HepG2 (cell line): ENCODE results near the gene CCDC14. TPM values are rescaled to one million over a fixed set of nuclear protein-coding genes. Genes with fewer than 3 reads are reported as not detected.

Experiments used
- ATF1 ChIP-seq: IDR thresholded peaks from 2 replicates; pipeline ENCODE4 v1.6.1; 2016; ENCODE audit warnings: mild to moderate bottlenecking, control low read depth
- CAMTA2 ChIP-seq: sonication (generic); formaldehyde crosslinking; IDR thresholded peaks from 2 replicates; pipeline ENCODE4 v1.4.0; 2020; ENCODE audit warnings: mild to moderate bottlenecking, missing genetic modification reagents, borderline replicate concordance
- DNMT3B ChIP-seq: conservative IDR thresholded peaks from 2 replicates; pipeline ENCODE4 v1.6.1; 2016; ENCODE audit warnings: missing biosample characterization, control low read depth
- FIP1L1 ChIP-seq: fragments of 200-400 bp; formaldehyde crosslinking; IDR thresholded peaks from 2 replicates; pipeline ENCODE4 v1.6.1; 2018; ENCODE audit warnings: low read depth, mild to moderate bottlenecking, low read length, moderate library complexity, borderline replicate concordance; ENCODE audit not compliant: insufficient read depth
- KLF16 ChIP-seq, 2 experiments: sonication (generic) in 1 of 2; formaldehyde crosslinking in 1 of 2; IDR thresholded peaks; 2 replicates each; pipeline versions ENCODE4 v1.6.1 to v1.8.0; 2016 to 2023; ENCODE audit warnings: missing genetic modification reagents in 2 of 2, missing compliant biosample characterization in 1 of 2
- PRPF4 ChIP-seq: fragments of 200-400 bp; formaldehyde crosslinking; IDR thresholded peaks from 2 replicates; pipeline ENCODE4 v1.6.1; 2016; ENCODE audit warnings: low read length, low read depth; ENCODE audit not compliant: poor library complexity, severe bottlenecking
- RFX3 ChIP-seq: IDR thresholded peaks from 2 replicates; pipeline ENCODE4 v1.6.1; 2016; ENCODE audit warnings: missing biosample characterization, missing genetic modification reagents
- SETDB1 ChIP-seq: sonication (generic); formaldehyde crosslinking; IDR thresholded peaks from 2 replicates; pipeline ENCODE4 v1.5.1; 2020; ENCODE audit warnings: missing genetic modification reagents, mild to moderate bottlenecking, borderline replicate concordance
- ZBTB21 ChIP-seq: sonication (generic); formaldehyde crosslinking; IDR thresholded peaks from 2 replicates; pipeline ENCODE4 v1.4.0; 2020; ENCODE audit warnings: missing genetic modification reagents
- ZKSCAN1 ChIP-seq: fragments of 150-350 bp; IDR thresholded peaks from 2 replicates; pipeline ENCODE4 v1.6.1; 2014; ENCODE audit warnings: low read length
- ZKSCAN5 ChIP-seq: sonication (generic); formaldehyde crosslinking; IDR thresholded peaks from 2 replicates; pipeline ENCODE4 v1.5.1; 2020; ENCODE audit warnings: mild to moderate bottlenecking, missing genetic modification reagents
- ZNF547 ChIP-seq: sonication (generic); formaldehyde crosslinking; IDR thresholded peaks from 2 replicates; pipeline ENCODE4 v1.5.1; 2020; ENCODE audit warnings: mild to moderate bottlenecking, missing genetic modification reagents
- ZNF572 ChIP-seq: sonication (generic); formaldehyde crosslinking; IDR thresholded peaks from 2 replicates; pipeline ENCODE4 v1.5.1; 2020; ENCODE audit warnings: mild to moderate bottlenecking, missing genetic modification reagents
- ZNF577 ChIP-seq: sonication (generic); formaldehyde crosslinking; IDR thresholded peaks from 2 replicates; pipeline ENCODE4 v1.4.0; 2020; ENCODE audit warnings: mild to moderate bottlenecking, low read depth, missing genetic modification reagents, borderline replicate concordance
- ZNF614 ChIP-seq: IDR thresholded peaks from 2 replicates; pipeline ENCODE4 v1.6.1; 2018; ENCODE audit warnings: missing biosample characterization, missing genetic modification reagents, inconsistent platforms, borderline replicate concordance
- ZNF775 ChIP-seq: sonication (generic); formaldehyde crosslinking; IDR thresholded peaks from 2 replicates; pipeline ENCODE4 v1.4.0; 2020; ENCODE audit warnings: missing genetic modification reagents, mild to moderate bottlenecking, moderate library complexity, borderline replicate concordance
- polyA plus RNA-seq, 8 experiments: library from polyadenylated mRNA; depleted of rRNA in 3 of 8; stranded (reverse) in 7 of 8; unstranded in 1 of 8; fragments of >200 nt; fragmentation: Illumina TruSeq in 4 of 8; extraction: Trizol in 4 of 8; gene quantifications; 2 replicates each; pipeline versions ENCODE4 v1.2.1 to v1.2.3, GENCODE V29; 2011 to 2016; ENCODE audit warnings: low read depth in 4 of 8, missing spikeins in 1 of 8, mixed read lengths in 1 of 8; ENCODE audit not compliant: insufficient read depth in 1 of 8
- total RNA-seq, 5 experiments: library from RNA; depleted of rRNA; stranded (reverse); fragments of >200 nt; fragmentation: Illumina TruSeq; extraction: Trizol; gene quantifications; 2 replicates each; pipeline ENCODE4 v1.2.3, GENCODE V29; 2016; ENCODE audit warnings: low read depth in 1 of 5
- TF ChIP-seq, protein P1 (sequence below): sonication (generic); formaldehyde crosslinking; IDR thresholded peaks from 2 replicates; pipeline ENCODE4 v1.4.0; 2020; ENCODE audit warnings: missing genetic modification reagents, borderline replicate concordance
- TF ChIP-seq, protein P2 (sequence below): sonication (generic); formaldehyde crosslinking; IDR thresholded peaks from 2 replicates; pipeline ENCODE4 v1.8.0; 2022; ENCODE audit warnings: mild to moderate bottlenecking, missing genetic modification reagents; ENCODE audit not compliant: insufficient replicate concordance
- TF ChIP-seq, protein P3 (sequence below): sonication (generic); formaldehyde crosslinking; IDR thresholded peaks from 2 replicates; pipeline ENCODE4 v1.4.0; 2020; ENCODE audit warnings: mild to moderate bottlenecking, missing genetic modification reagents
- TF ChIP-seq, protein P4 (sequence below): sonication (generic); formaldehyde crosslinking; IDR thresholded peaks from 2 replicates; pipeline ENCODE4 v1.5.0; 2020; ENCODE audit warnings: mild to moderate bottlenecking, missing genetic modification reagents, borderline replicate concordance
- TF ChIP-seq, protein P5 (sequence below): sonication (generic); formaldehyde crosslinking; IDR thresholded peaks from 2 replicates; pipeline ENCODE4 v1.5.1; 2020; ENCODE audit warnings: missing genetic modification reagents, mild to moderate bottlenecking, borderline replicate concordance

CCDC14 gene
- total and polyA plus RNA-seq, 2 of the 13 experiments (the other 11 are each of a cell fraction or from before 2014, with no cell fraction given) = 48.7 to 49.0 TPM

DNA sequence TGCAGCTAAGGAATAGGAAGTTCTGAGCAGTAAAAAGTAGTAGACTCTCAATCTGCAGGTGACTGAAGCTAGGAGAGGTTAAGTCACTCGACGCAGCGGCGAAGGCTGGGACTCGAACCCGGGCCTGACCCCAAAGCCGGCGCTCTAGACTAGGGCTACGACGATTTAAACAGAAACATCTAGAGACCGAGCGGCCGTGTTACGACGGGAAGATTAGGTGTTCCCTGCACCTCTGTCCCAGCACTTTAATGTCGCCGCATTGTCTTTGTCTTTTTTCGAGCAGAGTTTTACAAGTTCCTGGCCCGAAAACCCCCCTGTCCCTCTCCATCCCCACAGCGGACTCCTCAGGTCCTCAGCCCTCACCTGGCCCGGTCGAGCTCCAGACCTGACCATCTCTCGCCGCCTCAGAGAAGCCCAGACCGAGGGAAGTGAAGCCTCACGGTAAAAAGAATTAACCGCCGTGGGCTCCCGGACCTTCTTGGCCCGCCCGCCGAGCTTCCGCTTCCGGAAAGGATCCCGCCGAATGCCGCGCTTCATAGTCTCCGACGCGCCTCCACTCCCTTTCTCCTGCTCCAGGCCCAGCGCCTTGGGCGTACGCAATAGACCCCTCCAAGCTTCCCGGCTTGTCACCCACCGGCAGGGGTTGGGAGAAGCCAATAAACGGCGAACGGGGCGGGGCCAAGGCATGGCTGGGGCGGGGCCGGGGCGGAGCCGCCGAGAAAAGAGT, at the start of gene CCDC14 (continued):
- peak; percentile 50; the same call in 1 of the 2 replicates for TF ChIP-seq ZNF547 (CRISPR knock-in tag)
- TF ChIP-seq ZBTB21 = no peak
- no peak for TF ChIP-seq FIP1L1
- TF ChIP-seq, protein P1, sequence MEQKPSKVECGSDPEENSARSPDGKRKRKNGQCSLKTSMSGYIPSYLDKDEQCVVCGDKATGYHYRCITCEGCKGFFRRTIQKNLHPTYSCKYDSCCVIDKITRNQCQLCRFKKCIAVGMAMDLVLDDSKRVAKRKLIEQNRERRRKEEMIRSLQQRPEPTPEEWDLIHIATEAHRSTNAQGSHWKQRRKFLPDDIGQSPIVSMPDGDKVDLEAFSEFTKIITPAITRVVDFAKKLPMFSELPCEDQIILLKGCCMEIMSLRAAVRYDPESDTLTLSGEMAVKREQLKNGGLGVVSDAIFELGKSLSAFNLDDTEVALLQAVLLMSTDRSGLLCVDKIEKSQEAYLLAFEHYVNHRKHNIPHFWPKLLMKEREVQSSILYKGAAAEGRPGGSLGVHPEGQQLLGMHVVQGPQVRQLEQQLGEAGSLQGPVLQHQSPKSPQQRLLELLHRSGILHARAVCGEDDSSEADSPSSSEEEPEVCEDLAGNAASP (CRISPR knock-in tag) = peak; percentile 37; the same call in 1 of the 2 replicates
- TF ChIP-seq RFX3 = no peak
- no peak for TF ChIP-seq ZNF775 (CRISPR knock-in tag)
- TF ChIP-seq ZKSCAN5 = no peak
- TF ChIP-seq ATF1 (CRISPR knock-in tag) = no peak
- TF ChIP-seq ZNF577 (CRISPR knock-in tag) = no peak
- TF ChIP-seq ZKSCAN1 = no peak
- TF ChIP-seq, protein P2, sequence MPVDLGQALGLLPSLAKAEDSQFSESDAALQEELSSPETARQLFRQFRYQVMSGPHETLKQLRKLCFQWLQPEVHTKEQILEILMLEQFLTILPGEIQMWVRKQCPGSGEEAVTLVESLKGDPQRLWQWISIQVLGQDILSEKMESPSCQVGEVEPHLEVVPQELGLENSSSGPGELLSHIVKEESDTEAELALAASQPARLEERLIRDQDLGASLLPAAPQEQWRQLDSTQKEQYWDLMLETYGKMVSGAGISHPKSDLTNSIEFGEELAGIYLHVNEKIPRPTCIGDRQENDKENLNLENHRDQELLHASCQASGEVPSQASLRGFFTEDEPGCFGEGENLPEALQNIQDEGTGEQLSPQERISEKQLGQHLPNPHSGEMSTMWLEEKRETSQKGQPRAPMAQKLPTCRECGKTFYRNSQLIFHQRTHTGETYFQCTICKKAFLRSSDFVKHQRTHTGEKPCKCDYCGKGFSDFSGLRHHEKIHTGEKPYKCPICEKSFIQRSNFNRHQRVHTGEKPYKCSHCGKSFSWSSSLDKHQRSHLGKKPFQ = peak; percentile 30
- TF ChIP-seq, protein P3, sequence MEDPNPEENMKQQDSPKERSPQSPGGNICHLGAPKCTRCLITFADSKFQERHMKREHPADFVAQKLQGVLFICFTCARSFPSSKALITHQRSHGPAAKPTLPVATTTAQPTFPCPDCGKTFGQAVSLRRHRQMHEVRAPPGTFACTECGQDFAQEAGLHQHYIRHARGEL (CRISPR knock-in tag) = no peak
- TF ChIP-seq, protein P4, sequence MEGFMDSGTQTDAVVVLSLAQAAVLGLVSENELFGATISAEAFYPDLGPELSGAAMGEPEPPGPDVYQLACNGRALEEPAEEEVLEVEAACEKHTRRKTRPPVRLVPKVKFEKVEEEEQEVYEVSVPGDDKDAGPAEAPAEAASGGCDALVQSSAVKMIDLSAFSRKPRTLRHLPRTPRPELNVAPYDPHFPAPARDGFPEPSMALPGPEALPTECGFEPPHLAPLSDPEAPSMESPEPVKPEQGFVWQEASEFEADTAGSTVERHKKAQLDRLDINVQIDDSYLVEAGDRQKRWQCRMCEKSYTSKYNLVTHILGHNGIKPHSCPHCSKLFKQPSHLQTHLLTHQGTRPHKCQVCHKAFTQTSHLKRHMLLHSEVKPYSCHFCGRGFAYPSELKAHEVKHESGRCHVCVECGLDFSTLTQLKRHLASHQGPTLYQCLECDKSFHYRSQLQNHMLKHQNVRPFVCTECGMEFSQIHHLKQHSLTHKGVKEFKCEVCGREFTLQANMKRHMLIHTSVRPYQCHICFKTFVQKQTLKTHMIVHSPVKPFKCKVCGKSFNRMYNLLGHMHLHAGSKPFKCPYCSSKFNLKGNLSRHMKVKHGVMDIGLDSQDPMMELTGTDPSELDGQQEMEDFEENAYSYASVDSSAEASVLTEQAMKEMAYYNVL (CRISPR knock-in tag) = no peak
- TF ChIP-seq ZNF572 (CRISPR knock-in tag) = no peak
- no peak for TF ChIP-seq KLF16 (CRISPR knock-in tag; IDR thresholded peaks at IDR 0.05)
- TF ChIP-seq DNMT3B = no peak
- no peak for TF ChIP-seq SETDB1 (CRISPR knock-in tag)
- TF ChIP-seq, protein P5, sequence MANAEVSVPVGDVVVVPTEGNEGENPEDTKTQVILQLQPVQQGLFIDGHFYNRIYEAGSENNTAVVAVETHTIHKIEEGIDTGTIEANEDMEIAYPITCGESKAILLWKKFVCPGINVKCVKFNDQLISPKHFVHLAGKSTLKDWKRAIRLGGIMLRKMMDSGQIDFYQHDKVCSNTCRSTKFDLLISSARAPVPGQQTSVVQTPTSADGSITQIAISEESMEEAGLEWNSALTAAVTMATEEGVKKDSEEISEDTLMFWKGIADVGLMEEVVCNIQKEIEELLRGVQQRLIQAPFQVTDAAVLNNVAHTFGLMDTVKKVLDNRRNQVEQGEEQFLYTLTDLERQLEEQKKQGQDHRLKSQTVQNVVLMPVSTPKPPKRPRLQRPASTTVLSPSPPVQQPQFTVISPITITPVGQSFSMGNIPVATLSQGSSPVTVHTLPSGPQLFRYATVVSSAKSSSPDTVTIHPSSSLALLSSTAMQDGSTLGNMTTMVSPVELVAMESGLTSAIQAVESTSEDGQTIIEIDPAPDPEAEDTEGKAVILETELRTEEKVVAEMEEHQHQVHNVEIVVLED (CRISPR knock-in tag) = peak; percentile 53; the same call in 1 of the 2 replicates
- TF ChIP-seq PRPF4 = no peak
- no peak for TF ChIP-seq CAMTA2 (CRISPR knock-in tag)
- TF ChIP-seq ZNF614 = 0 out of 2 replicates have a peak, but pooled peaks have one; percentile 44
